Mucosa of descending colon (tissue), 3 donors: ENCODE measurements around the gene FBXW5. TPM values are rescaled to one million over a fixed set of nuclear protein-coding genes. Genes with fewer than 3 reads are reported as not detected.
A peak's percentile ranks its signal among the peaks of the same experiment; 100 is the strongest.

Source experiments
- ATAC-seq: fragments of 200-7000 bp; cut with Tn5 transposase; one replicate; pipeline ENCODE4 v1.9.1; 2020; ENCODE audit warnings: mild to moderate bottlenecking, moderate library complexity
- DNase-seq, 3 donors: peaks; one replicate each; pipeline ENCODE4 v3.0.0-alpha.2; 2020
- H3K36me3 ChIP-seq: fragments of 200-600 bp; one replicate; pipeline ENCODE4 v1.8.0; 2021; ENCODE audit warnings: low read depth, mild to moderate bottlenecking
- H3K4me1 ChIP-seq: fragments of 200-600 bp; one replicate; pipeline ENCODE4 v1.8.0; 2021; ENCODE audit warnings: low read depth, mild to moderate bottlenecking
- H3K4me3 ChIP-seq: fragments of 200-600 bp; one replicate; pipeline ENCODE4 v1.8.0; 2021; ENCODE audit warnings: mild to moderate bottlenecking
- H3K9me3 ChIP-seq: fragments of 200-600 bp; one replicate; pipeline ENCODE4 v1.8.0; 2021; ENCODE audit warnings: mild to moderate bottlenecking
- intact Hi-C, 2 donors: fragments of 100-400 bp; cut with DNase I in 1 of 2; cut with micrococcal nuclease in 1 of 2; formaldehyde crosslinking; loops; one replicate each; pipeline versions ENCODE4 v1.11.0 to v1.11.1; 2022; cut with DNase I, micrococcal nuclease
- total RNA-seq, 3 donors: library from RNA; stranded (reverse); fragmentation: NEBNext Ultra II Directional in 2 of 3; extraction: Animal tissue kit (Norgen Biotek cat#: 25700) in 2 of 3; gene quantifications; one replicate each; pipeline versions ENCODE4 v1.2.1 to v1.2.4, GENCODE V29; 2021 to 2023
- TF ChIP-seq, protein P1 (sequence below): fragments of 200-600 bp; IDR thresholded peaks from one replicate; pipeline ENCODE4 v1.8.0; 2022; ENCODE audit warnings: antibody characterized with exemption, mild to moderate bottlenecking
- donor health status: DM: no; HTN: no; CAD: no; lungs with moderate emphysema.
- donor health status: DM: no; HTN: no; CAD: no.
- donor health status: DM: no; HTN: yes; CAD: no.

The FBXW5 gene
- total RNA-seq, 3 donors from 2014 or later, result 127 to 197 (median 142) TPM

DNA sequence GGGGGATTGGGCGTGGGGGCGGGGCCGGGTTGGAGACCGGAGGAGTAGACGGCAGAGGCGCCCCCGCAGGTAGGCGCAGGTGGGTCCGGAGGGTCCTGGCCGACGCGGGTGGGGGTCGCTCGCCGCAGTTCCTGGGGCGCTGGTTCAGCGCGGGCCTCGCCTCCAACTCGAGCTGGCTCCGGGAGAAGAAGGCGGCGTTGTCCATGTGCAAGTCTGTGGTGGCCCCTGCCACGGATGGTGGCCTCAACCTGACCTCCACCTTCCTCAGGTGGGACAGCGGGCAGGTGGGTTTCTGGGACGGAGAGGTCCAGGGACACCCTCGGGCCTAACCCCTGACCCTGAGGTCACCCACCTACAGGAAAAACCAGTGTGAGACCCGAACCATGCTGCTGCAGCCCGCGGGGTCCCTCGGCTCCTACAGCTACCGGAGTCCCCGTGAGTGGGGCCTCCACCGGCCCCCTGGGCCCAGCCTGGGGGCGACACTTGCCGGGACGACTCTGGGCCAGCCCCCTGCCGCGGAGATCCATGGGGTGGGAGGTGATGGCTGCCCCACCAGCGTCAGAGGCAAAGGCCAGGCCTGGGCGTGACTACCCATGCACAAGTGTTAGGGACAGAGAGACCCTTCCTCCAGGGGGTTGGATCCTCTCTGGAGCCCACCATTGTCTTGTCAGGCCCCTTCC lies 34.5 kb upstream of the FBXW5 start:
- Histone ChIP-seq H3K9me3 (no peaks in the 10 kb centered on the region), H3K4me3 (no peak overlapping the region), H3K4me1 (peaks cover 2% of the 10 kb centered on the region), H3K36me3 (no peaks in the 10 kb centered on the region)
- intact Hi-C loops, result no loop called here
- DNase-seq (no peak), ATAC-seq (no peak)
- TF ChIP-seq, protein P1, sequence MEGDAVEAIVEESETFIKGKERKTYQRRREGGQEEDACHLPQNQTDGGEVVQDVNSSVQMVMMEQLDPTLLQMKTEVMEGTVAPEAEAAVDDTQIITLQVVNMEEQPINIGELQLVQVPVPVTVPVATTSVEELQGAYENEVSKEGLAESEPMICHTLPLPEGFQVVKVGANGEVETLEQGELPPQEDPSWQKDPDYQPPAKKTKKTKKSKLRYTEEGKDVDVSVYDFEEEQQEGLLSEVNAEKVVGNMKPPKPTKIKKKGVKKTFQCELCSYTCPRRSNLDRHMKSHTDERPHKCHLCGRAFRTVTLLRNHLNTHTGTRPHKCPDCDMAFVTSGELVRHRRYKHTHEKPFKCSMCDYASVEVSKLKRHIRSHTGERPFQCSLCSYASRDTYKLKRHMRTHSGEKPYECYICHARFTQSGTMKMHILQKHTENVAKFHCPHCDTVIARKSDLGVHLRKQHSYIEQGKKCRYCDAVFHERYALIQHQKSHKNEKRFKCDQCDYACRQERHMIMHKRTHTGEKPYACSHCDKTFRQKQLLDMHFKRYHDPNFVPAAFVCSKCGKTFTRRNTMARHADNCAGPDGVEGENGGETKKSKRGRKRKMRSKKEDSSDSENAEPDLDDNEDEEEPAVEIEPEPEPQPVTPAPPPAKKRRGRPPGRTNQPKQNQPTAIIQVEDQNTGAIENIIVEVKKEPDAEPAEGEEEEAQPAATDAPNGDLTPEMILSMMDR, result no peak

DNA sequence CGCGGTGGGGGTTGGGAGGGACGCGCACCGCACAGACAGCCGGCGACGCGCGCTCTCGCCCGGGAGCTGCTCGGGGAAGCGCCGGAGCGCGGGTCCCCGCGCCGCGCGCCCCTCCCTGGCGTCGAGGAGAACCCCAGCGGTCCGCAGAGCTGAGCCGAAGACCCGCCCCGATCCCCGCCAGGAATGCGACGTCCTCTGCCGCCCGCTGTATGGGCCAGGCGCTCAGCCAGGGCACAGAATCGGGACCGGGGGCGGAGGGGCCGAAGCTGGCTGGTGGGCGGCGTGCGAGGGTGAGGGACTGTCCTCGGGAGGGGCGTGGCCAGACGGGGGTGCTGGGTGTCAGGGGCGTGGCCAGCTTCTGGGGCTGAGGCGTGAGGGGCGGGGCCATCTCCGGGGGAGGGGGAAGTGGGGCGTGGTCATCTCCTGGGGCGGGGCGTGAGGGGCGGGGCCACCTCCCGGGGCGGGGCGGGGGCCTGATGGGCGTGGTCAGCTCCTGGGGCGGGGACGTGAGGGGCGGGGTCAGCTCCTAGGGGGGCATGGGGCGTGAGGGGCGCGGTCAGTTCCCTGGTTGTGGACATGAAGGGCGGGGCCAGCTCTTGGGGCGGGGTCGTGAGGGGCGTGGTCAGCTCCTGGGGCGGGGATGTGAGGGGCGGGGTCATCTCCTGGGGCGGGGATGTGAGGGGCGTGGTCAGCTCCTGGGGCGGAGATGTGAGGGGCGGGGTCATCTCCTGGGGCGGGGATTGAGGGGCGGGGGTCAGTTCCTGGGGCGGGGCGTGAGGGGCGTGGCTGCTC lies 33.7 kb upstream of the FBXW5 start:
- Histone ChIP-seq H3K4me3 (no peak overlapping the region), H3K4me1 (peaks cover 2% of the 10 kb centered on the region), H3K9me3 (no peaks in the 10 kb centered on the region), H3K36me3 (no peaks in the 10 kb centered on the region)
- TF ChIP-seq, protein P1, result no peak
- intact Hi-C loops, result no loop called here
- peak; percentile 75 for ATAC-seq
- peak; percentile 66 to 80 (median 77) for DNase-seq

DNA sequence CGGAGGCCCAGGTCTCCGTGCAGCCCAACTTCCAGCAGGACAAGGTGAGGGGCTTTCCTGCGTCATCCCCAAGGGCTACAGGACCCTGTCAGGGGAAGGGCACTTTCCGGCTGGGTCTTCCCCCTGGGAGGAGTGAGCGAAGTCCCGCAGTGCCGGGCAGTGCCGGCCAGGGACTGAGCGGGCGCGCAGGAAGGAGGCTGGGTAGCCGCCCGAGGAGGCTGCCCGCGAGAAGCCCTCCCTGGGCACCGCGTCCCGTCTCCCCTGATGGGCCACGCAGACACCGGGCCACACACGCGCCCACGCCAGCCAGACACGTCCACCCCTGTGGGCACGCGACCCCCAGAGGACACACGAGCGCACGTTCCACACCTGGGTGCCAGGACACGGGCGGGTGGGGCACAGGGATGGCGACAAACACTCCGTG lies 33.1 kb upstream of the FBXW5 start:
- H3K9me3 ChIP-seq, result no peaks in the 10 kb centered on the region
- peaks cover 2% of the 10 kb centered on the region for H3K4me1 ChIP-seq
- DNase-seq, result peak in 1 of 3 donors; percentile 53
- intact Hi-C loops, result no loop called here
- H3K36me3 ChIP-seq, result no peaks in the 10 kb centered on the region
- no peak overlapping the region for H3K4me3 ChIP-seq
- ATAC-seq, result peak; percentile 12
- TF ChIP-seq, protein P1, result no peak

DNA sequence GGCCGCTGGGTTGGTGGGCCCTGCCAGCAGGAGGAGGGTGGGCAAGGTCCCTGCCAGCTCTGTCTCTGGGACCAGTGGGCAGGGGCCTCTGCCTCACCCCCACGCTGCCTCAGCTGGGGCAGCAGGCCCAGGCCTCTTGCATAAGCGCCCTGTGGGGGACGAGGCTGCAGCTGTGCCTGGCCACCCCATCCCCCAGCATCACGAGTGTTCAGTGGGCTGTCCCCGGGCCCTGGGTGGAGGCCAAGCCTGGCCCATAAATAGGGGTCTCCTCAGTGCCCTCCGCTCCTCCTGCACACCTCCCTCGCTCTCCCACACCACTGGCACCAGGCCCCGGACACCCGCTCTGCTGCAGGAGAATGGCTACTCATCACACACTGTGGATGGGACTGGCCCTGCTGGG lies 32.7 kb upstream of the FBXW5 start, which contains the start of gene PTGDS:
Gene PTGDS (plus strand): TSS at position 282 of the 400 bp plus-strand sequence. CDS start 75 bp downstream, at position 357.
- intact Hi-C loops, result no loop called here
- Histone ChIP-seq H3K36me3 (no peaks in the 10 kb centered on the region), H3K4me1 (peaks cover 2% of the 10 kb centered on the region), H3K4me3 (no peak within 1 kb of the TSS), H3K9me3 (no peaks in the 10 kb centered on the region)
- DNase-seq (no peak), ATAC-seq (no peak)
- TF ChIP-seq, protein P1, result no peak

DNA sequence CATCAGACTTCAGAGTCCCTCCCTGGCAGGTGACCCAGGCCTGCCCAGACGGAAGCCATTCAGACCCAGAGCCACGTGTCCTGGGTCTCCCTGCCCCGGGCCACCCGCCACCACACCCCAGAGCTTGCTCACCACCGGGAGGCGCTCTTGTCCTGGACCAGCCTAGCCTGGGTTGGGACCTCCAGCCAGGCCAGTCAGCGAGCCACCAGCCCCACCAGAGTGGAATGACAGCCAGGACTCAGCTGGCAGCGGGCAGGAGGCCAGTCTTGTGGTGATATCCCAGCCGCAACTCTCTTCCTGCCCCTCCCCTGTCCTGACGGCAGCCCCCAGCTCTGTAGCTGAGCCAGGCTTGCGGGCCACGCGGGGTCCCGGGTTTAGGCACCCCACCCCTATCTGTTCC lies 31.1 kb upstream of the FBXW5 start:
- Histone ChIP-seq H3K4me3 (no peak overlapping the region), H3K4me1 (peaks cover 2% of the 10 kb centered on the region), H3K9me3 (no peaks in the 10 kb centered on the region), H3K36me3 (no peaks in the 10 kb centered on the region)
- TF ChIP-seq, protein P1, result no peak
- DNase-seq (no peak), ATAC-seq (no peak)
- intact Hi-C loops, result no loop called here
